ENCODE measurements around the gene IL34.

The IL34 gene

DNA sequence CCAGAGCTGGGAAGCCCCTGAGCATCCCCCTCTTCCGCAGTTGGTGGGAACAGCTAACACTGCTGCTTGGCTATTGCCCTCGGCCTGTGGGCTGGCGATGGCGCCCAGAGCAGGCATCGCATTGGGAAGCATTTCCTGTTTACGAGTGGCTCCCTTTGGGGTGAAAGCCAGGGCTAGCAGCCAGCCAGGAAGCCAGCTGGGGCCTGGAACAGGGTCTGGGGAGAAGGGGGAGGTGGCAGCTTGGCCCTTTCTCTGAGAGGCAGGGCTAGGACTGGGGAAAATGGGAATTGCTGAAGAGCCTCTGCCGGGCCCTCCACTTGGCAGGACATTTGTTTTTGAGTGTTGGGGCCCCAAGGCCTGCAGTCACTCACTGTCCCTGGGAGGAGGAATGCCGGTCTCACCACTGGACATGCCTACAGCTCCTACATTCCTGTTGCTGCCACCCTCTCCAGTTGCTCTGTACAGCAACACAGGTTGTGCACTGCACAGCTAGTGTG, 41.9 kb downstream of the IL34 start:
- Histone ChIP-seq H3K79me2 (ENCODE audit: insufficient read depth, low read length) (peaks cover 17% of the 10 kb centered on the region), H2AFZ (ENCODE audit: low read depth, low read length) (no peak overlapping the region), H3K27me3 (ENCODE audit: insufficient read depth, low read length, poor library complexity) (no peaks in the 10 kb centered on the region), H4K20me1 (ENCODE audit: insufficient read depth, low read length) (peaks cover 22% of the 10 kb centered on the region), H3K4me2 (ENCODE audit: insufficient read depth, low read length) (no peak overlapping the region), H3K9me3 (ENCODE audit: insufficient read depth, low read length, severe bottlenecking) (no peaks in the 10 kb centered on the region), H3K9ac (ENCODE audit: low read depth, low read length) (no peak overlapping the region), H3K4me1 (ENCODE audit: insufficient read depth, low read length) (peaks cover 22% of the 10 kb centered on the region), H3K4me3 (ENCODE audit: low read depth in 1 of 2, low read length in 2 of 2) (no peak overlapping the region), H3K27ac (ENCODE audit: low read length) (no peak overlapping the region), H3K36me3 (ENCODE audit: insufficient read depth, low read length) (peaks cover 7% of the 10 kb centered on the region; the same call in 1 of the 2 replicates)
- no peak for DNase-seq
- no peak for ATAC-seq (ENCODE audit: insufficient read depth, low read depth)
- TF ChIP-seq CTCF (IDR thresholded peaks at IDR 0.05; ENCODE audit: borderline replicate concordance, extremely low read depth, low read length, poor library complexity, severe bottlenecking) (no peak), EZH2 (IDR thresholded peaks at IDR 0.05; ENCODE audit: borderline replicate concordance, low read depth, low read length, severe bottlenecking) (no peak)

- peaks cover 18% of the 10 kb centered on the region for H3K4me1 ChIP-seq (ENCODE audit: insufficient read depth, low read length)
- no peak for ATAC-seq (ENCODE audit: insufficient read depth, low read depth)
- H3K79me2 ChIP-seq (ENCODE audit: insufficient read depth, low read length): peaks cover 10% of the 10 kb centered on the region
- H3K9me3 ChIP-seq (ENCODE audit: insufficient read depth, low read length, severe bottlenecking): no peaks in the 10 kb centered on the region
- peaks cover 10% of the 10 kb centered on the region; the same call in 1 of the 2 replicates for H3K36me3 ChIP-seq (ENCODE audit: insufficient read depth, low read length)
- H3K9ac ChIP-seq (ENCODE audit: low read depth, low read length): no peak overlapping the region
- no peak overlapping the region for H3K4me3 ChIP-seq (ENCODE audit: low read depth in 1 of 2, low read length in 2 of 2)
- H3K27ac ChIP-seq (ENCODE audit: low read length): no peak overlapping the region
- H4K20me1 ChIP-seq (ENCODE audit: insufficient read depth, low read length): peaks cover 14% of the 10 kb centered on the region; the same call in 1 of the 2 replicates
- peak; percentile 21 for DNase-seq
- TF ChIP-seq CTCF (IDR thresholded peaks at IDR 0.05; ENCODE audit: borderline replicate concordance, extremely low read depth, low read length, poor library complexity, severe bottlenecking) (no peak), EZH2 (IDR thresholded peaks at IDR 0.05; ENCODE audit: borderline replicate concordance, low read depth, low read length, severe bottlenecking) (no peak)
- H3K4me2 ChIP-seq (ENCODE audit: insufficient read depth, low read length): no peak overlapping the region
- H2AFZ ChIP-seq (ENCODE audit: low read depth, low read length): no peak overlapping the region
- H3K27me3 ChIP-seq (ENCODE audit: insufficient read depth, low read length, poor library complexity): no peaks in the 10 kb centered on the region
These were observed 42.9 kb downstream of the IL34 start for GRCh38 chr16:70689035-70689969.

DNA sequence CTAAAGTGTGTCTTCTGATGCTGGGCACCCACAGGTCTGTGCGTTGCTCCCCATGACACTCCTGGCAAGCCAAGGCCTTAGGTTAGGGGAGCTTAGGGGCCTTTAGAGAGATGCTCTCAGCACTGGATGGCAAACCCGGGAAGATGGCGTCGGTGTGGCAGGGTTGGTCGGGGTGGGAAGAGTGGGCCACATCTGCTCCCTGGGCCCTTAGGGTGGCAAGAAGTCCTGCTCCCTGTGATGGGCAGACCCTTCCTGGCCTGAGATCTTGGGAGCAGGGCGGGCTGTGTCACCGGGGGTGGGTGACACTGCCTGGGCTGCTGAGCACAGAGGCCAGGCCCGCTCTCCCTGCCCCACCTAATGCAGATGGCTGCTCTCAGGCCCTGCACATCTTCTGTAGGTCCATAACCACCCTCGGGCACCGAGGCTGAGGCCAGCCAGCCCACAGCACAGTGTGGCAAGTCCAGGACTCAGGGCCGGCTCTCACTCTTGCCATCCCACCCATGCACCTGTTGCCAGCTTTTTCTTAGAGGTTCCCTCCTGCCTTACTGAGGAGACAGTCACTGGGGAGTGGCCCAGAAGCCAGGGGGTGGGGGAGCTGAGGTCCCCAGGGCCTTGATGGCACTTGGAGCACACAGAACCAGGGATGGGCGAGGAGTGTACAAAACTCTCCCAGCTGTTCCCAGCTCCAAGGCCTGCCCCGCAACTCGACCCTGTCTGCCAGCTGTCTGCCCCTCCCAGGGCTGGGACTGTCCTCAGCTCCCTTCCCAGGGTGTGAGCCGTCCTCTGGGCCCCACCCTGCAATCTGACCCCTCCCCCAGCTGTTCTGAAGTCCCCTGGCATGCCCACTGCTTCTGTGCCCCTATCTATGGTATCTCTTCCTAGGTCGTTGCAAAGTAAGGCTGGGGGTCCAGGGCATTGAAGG, 43.9 kb downstream of the IL34 start:
- Histone ChIP-seq H3K4me3 (ENCODE audit: low read depth in 1 of 2, low read length in 2 of 2) (no peak overlapping the region), H4K20me1 (ENCODE audit: insufficient read depth, low read length) (peaks cover 8% of the 10 kb centered on the region; the same call in 1 of the 2 replicates), H2AFZ (ENCODE audit: low read depth, low read length) (no peak overlapping the region), H3K27ac (ENCODE audit: low read length) (no peak overlapping the region), H3K9ac (ENCODE audit: low read depth, low read length) (no peak overlapping the region), H3K9me3 (ENCODE audit: insufficient read depth, low read length, severe bottlenecking) (no peaks in the 10 kb centered on the region), H3K79me2 (ENCODE audit: insufficient read depth, low read length) (0 out of 2 replicates have a peak, but pooled peaks cover 1% of the 10 kb centered on the region), H3K4me1 (ENCODE audit: insufficient read depth, low read length) (peaks cover 9% of the 10 kb centered on the region), H3K4me2 (ENCODE audit: insufficient read depth, low read length) (no peak overlapping the region), H3K27me3 (ENCODE audit: insufficient read depth, low read length, poor library complexity) (no peaks in the 10 kb centered on the region), H3K36me3 (ENCODE audit: insufficient read depth, low read length) (peaks cover 18% of the 10 kb centered on the region; the same call in 1 of the 2 replicates)
- DNase-seq (no peak), ATAC-seq (ENCODE audit: insufficient read depth, low read depth) (no peak)
- TF ChIP-seq CTCF (IDR thresholded peaks at IDR 0.05; ENCODE audit: borderline replicate concordance, extremely low read depth, low read length, poor library complexity, severe bottlenecking) (no peak), EZH2 (IDR thresholded peaks at IDR 0.05; ENCODE audit: borderline replicate concordance, low read depth, low read length, severe bottlenecking) (no peak)
